Lower lobe of right lung (tissue), 2 donors: ENCODE measurements around the gene OR8I2. TPM values are rescaled to one million over a fixed set of nuclear protein-coding genes. Genes with fewer than 3 reads are reported as not detected.
"Not testable (repeated sequence)": the region's sequence is repeated elsewhere in the genome, so short reads cannot be mapped to it uniquely, and the experiment has no call there.

Experiments
- ATAC-seq, 2 donors: fragments of 200-7000 bp; cut with Tn5 transposase; one replicate each; pipeline ENCODE4 v1.9.1; 2020 to 2022; ENCODE audit warnings: mild to moderate bottlenecking in 2 of 2, moderate library complexity in 2 of 2
- DNase-seq: peaks from one replicate; pipeline ENCODE4 v3.0.0-alpha.2; 2020
- H3K27ac ChIP-seq: fragments of 200-600 bp; one replicate; pipeline ENCODE4 v1.8.0; 2022
- H3K27me3 ChIP-seq: fragments of 200-600 bp; one replicate; pipeline ENCODE4 v1.8.0; 2022; ENCODE audit warnings: low read depth
- H3K36me3 ChIP-seq: fragments of 200-600 bp; one replicate; pipeline ENCODE4 v1.8.0; 2022; ENCODE audit warnings: mild to moderate bottlenecking
- H3K4me1 ChIP-seq: fragments of 200-600 bp; one replicate; pipeline ENCODE4 v1.8.0; 2022
- H3K4me3 ChIP-seq: fragments of 200-600 bp; one replicate; pipeline ENCODE4 v1.8.0; 2022; ENCODE audit warnings: mild to moderate bottlenecking
- H3K9me3 ChIP-seq: fragments of 200-600 bp; one replicate; pipeline ENCODE4 v1.8.0; 2022
- CTCF ChIP-seq: fragments of 200-600 bp; IDR thresholded peaks from one replicate; pipeline ENCODE4 v1.8.0; 2022; ENCODE audit warnings: antibody characterized with exemption, mild to moderate bottlenecking
- intact Hi-C: fragments of 100-400 bp; cut with DNase I; formaldehyde crosslinking; loops from one replicate; pipeline ENCODE4 v1.11.0; 2022
- long read RNA-seq: library from polyadenylated mRNA; unstranded; transcript quantifications from one replicate; pipeline ENCODE4 v2.0.0, GENCODE V29; 2021
- total RNA-seq: library from RNA; stranded (reverse); fragmentation: NEBNext Ultra II Directional; extraction: Animal tissue kit (Norgen Biotek cat#: 25700); gene quantifications from one replicate; pipeline ENCODE4 v1.2.1, GENCODE V29; 2021
- donor health status: DM: no; HTN: yes; CAD: no; lungs with severe emphysema.

The OR8I2 gene
- not detected for total RNA-seq
- long read RNA-seq: 0 reads

- intact Hi-C loops: no loop called here
- no peak for TF ChIP-seq CTCF
- Histone ChIP-seq H3K4me3 (no peak within 1 kb of the TSS), H3K36me3 (no peaks in the 10 kb centered on the region), H3K9me3 (no peaks in the 10 kb centered on the region), H3K27ac (no peak within 1 kb of the TSS), H3K4me1 (no peaks in the 10 kb centered on the region), H3K27me3 (no peaks in the 10 kb centered on the region)
- DNase-seq (no peak), ATAC-seq (no peak)
These were observed at the start of gene OR8I2 for GRCh38 chr11:56093008-56093407. TSS of gene OR8I2 (plus strand) at chr11:56093308. CDS start at chr11:56093308, 0 bp downstream.

GRCh38 chr11:56045538-56045937 is 47.6 kb upstream of the OR8I2 start:
- ATAC-seq: no peak
- DNase-seq: no peak
- Histone ChIP-seq H3K27me3 (no peaks in the 10 kb centered on the region), H3K27ac (no peak overlapping the region), H3K9me3 (no peaks in the 10 kb centered on the region), H3K4me3 (no peak overlapping the region), H3K4me1 (no peaks in the 10 kb centered on the region), H3K36me3 (no peaks in the 10 kb centered on the region)
- no peak for TF ChIP-seq CTCF
- intact Hi-C loops: no loop called here

- no peak for ATAC-seq
- no peaks in the 10 kb centered on the region for H3K9me3 ChIP-seq
- intact Hi-C loops: no loop called here
These were observed 44.6 kb upstream of the OR8I2 start for GRCh38 chr11:56048480-56048879.

GRCh38 chr11:56049487-56049886 is 43.6 kb upstream of the OR8I2 start:
- H3K27ac ChIP-seq: no peak overlapping the region
- no peak for TF ChIP-seq CTCF
- no peaks in the 10 kb centered on the region for H3K9me3 ChIP-seq
- H3K4me3 ChIP-seq: no peak overlapping the region
- DNase-seq: no peak
- no peaks in the 10 kb centered on the region for H3K27me3 ChIP-seq
- ATAC-seq: no peak
- intact Hi-C loops: no loop called here
- H3K36me3 ChIP-seq: no peaks in the 10 kb centered on the region
- H3K4me1 ChIP-seq: no peaks in the 10 kb centered on the region

More at GRCh38 chr11:56048480-56048879, 44.6 kb upstream of the OR8I2 start:
- no peaks in the 10 kb centered on the region for H3K36me3 ChIP-seq
- no peaks in the 10 kb centered on the region for H3K27me3 ChIP-seq
- H3K4me1 ChIP-seq: no peaks in the 10 kb centered on the region
- TF ChIP-seq CTCF: no peak
- no peak overlapping the region for H3K4me3 ChIP-seq
- no peak for DNase-seq
- H3K27ac ChIP-seq: no peak overlapping the region

GRCh38 chr11:56056366-56056765 is 36.7 kb upstream of the OR8I2 start:
- H3K36me3 ChIP-seq, intact Hi-C loops, H3K4me3 ChIP-seq, H3K27me3 ChIP-seq, H3K9me3 ChIP-seq, H3K27ac ChIP-seq, ATAC-seq, H3K4me1 ChIP-seq, DNase-seq: not testable (repeated sequence)

GRCh38 chr11:56057661-56058237 is 35.4 kb upstream of the OR8I2 start:
- H3K27me3 ChIP-seq, ATAC-seq, H3K4me1 ChIP-seq, H3K4me3 ChIP-seq, DNase-seq, H3K27ac ChIP-seq, intact Hi-C loops, H3K9me3 ChIP-seq, H3K36me3 ChIP-seq: not testable (repeated sequence)

GRCh38 chr11:56058260-56058780 is 34.8 kb upstream of the OR8I2 start:
- ATAC-seq, H3K27ac ChIP-seq, H3K4me3 ChIP-seq, H3K4me1 ChIP-seq, DNase-seq, H3K9me3 ChIP-seq, intact Hi-C loops, H3K27me3 ChIP-seq, H3K36me3 ChIP-seq: not testable (repeated sequence)
